ENCODE data around the gene FKBP15. TPM values are rescaled to one million over a fixed set of nuclear protein-coding genes. Genes with fewer than 3 reads are reported as not detected.

Gene FKBP15
- polyA plus RNA-seq, 1 donor (not counting 4 experiments of a cell fraction or from before 2014, with no cell fraction given), result 22.4 TPM

GRCh38 chr9:113154471-113154870, 66.6 kb downstream of the FKBP15 start:
- Histone ChIP-seq H3K9me1 (ENCODE audit: control insufficient read depth, extremely low read depth, insufficient read depth, low read length) (no peaks in the 10 kb centered on the region), H3K9me3 (ENCODE audit: control insufficient read depth, low read depth, low read length) (no peaks in the 10 kb centered on the region), H3K79me2 (ENCODE audit: control insufficient read depth, insufficient read depth, low read length) (peaks cover 64% of the 10 kb centered on the region), H3K4me3 (ENCODE audit: control insufficient read depth in 2 of 3, extremely low read depth in 1 of 3, insufficient read depth in 2 of 3, low read depth in 1 of 3, low read length in 3 of 3) (no peak overlapping the region), H3K9ac (ENCODE audit: control insufficient read depth, extremely low read depth, insufficient read depth, low read length) (peak overlapping the region; percentile 45), H3K4me1 (ENCODE audit: control insufficient read depth, extremely low read depth, insufficient read depth, low read length) (peaks cover 36% of the 10 kb centered on the region), H3K27me3 (ENCODE audit: control insufficient read depth, extremely low read depth, insufficient read depth, low read length) (no peaks in the 10 kb centered on the region), H3K4me2 (ENCODE audit: control insufficient read depth, extremely low read depth, insufficient read depth, low read depth, low read length) (peak overlapping the region; percentile 45), H2AFZ (ENCODE audit: control insufficient read depth, low read length) (no peak overlapping the region), H3K36me3 (ENCODE audit: control insufficient read depth in 2 of 2, extremely low read depth in 1 of 2, insufficient read depth in 2 of 2, low read length in 2 of 2) (peaks cover 20 to 24% of the 10 kb centered on the region in 2 experiments), H4K20me1 (ENCODE audit: control insufficient read depth, extremely low read depth, insufficient read depth, low read length) (no peaks in the 10 kb centered on the region), H3K27ac (ENCODE audit: control insufficient read depth, insufficient read depth, low read length) (peak overlapping the region; percentile 74)
- FAIRE-seq, result peak; percentile 87
- dilution Hi-C loops (cut with MboI; ENCODE audit: extremely low pct_ligation_motif_present, low sequenced_read_pairs), result no loop called here
- TF ChIP-seq EZH2 (IDR thresholded peaks at IDR 0.05; ENCODE audit: low read length) (no peak), CTCF (optimal IDR thresholded peaks at IDR 0.05 in 1 of 3, IDR thresholded peaks at IDR 0.05 in 1 of 3, conservative IDR thresholded peaks at IDR 0.05 in 1 of 3; ENCODE audit: extremely low read depth in 1 of 3, insufficient read depth in 2 of 3, low read length in 3 of 3) (no peak)
- no peak for DNase-seq (ENCODE audit: low read depth, low spot score)

- peaks cover 36% of the 10 kb centered on the region for H3K4me1 ChIP-seq (ENCODE audit: control insufficient read depth, extremely low read depth, insufficient read depth, low read length)
- no peaks in the 10 kb centered on the region for H3K9me1 ChIP-seq (ENCODE audit: control insufficient read depth, extremely low read depth, insufficient read depth, low read length)
- H3K4me2 ChIP-seq (ENCODE audit: control insufficient read depth, extremely low read depth, insufficient read depth, low read depth, low read length), result peak overlapping the region; percentile 87
- no peak for TF ChIP-seq EZH2 (IDR thresholded peaks at IDR 0.05; ENCODE audit: low read length)
- no peak overlapping the region for H3K4me3 ChIP-seq (ENCODE audit: control insufficient read depth in 2 of 3, extremely low read depth in 1 of 3, insufficient read depth in 2 of 3, low read depth in 1 of 3, low read length in 3 of 3)
- dilution Hi-C loops (cut with MboI; ENCODE audit: extremely low pct_ligation_motif_present, low sequenced_read_pairs), result no loop called here
- peaks cover 59% of the 10 kb centered on the region for H3K79me2 ChIP-seq (ENCODE audit: control insufficient read depth, insufficient read depth, low read length)
- peaks cover 19 to 20% of the 10 kb centered on the region in 2 experiments for H3K36me3 ChIP-seq (ENCODE audit: control insufficient read depth in 2 of 2, extremely low read depth in 1 of 2, insufficient read depth in 2 of 2, low read length in 2 of 2)
- FAIRE-seq (no peak), DNase-seq (ENCODE audit: low read depth, low spot score) (no peak)
- no peaks in the 10 kb centered on the region for H4K20me1 ChIP-seq (ENCODE audit: control insufficient read depth, extremely low read depth, insufficient read depth, low read length)
- no peak overlapping the region for H3K9ac ChIP-seq (ENCODE audit: control insufficient read depth, extremely low read depth, insufficient read depth, low read length)
- no peak overlapping the region for H2AFZ ChIP-seq (ENCODE audit: control insufficient read depth, low read length)
- H3K9me3 ChIP-seq (ENCODE audit: control insufficient read depth, low read depth, low read length), result no peaks in the 10 kb centered on the region
- H3K27me3 ChIP-seq (ENCODE audit: control insufficient read depth, extremely low read depth, insufficient read depth, low read length), result no peaks in the 10 kb centered on the region
- H3K27ac ChIP-seq (ENCODE audit: control insufficient read depth, insufficient read depth, low read length), result peak overlapping the region; percentile 74
These were observed 67.5 kb downstream of the FKBP15 start for GRCh38 chr9:113153599-113153998.

GRCh38 chr9:113152699-113153098, 68.4 kb downstream of the FKBP15 start:
- no peaks in the 10 kb centered on the region for H3K9me3 ChIP-seq (ENCODE audit: control insufficient read depth, low read depth, low read length)
- H3K79me2 ChIP-seq (ENCODE audit: control insufficient read depth, insufficient read depth, low read length), result peaks cover 51% of the 10 kb centered on the region
- no peaks in the 10 kb centered on the region for H3K9me1 ChIP-seq (ENCODE audit: control insufficient read depth, extremely low read depth, insufficient read depth, low read length)
- peaks cover 36% of the 10 kb centered on the region for H3K4me1 ChIP-seq (ENCODE audit: control insufficient read depth, extremely low read depth, insufficient read depth, low read length)
- peak overlapping the region; percentile 91 to 96 (median 94) for H3K4me3 ChIP-seq (ENCODE audit: control insufficient read depth in 2 of 3, extremely low read depth in 1 of 3, insufficient read depth in 2 of 3, low read depth in 1 of 3, low read length in 3 of 3)
- FAIRE-seq (peak; percentile 95), DNase-seq (ENCODE audit: low read depth, low spot score) (peak; percentile 81)
- peak overlapping the region; percentile 74 for H3K27ac ChIP-seq (ENCODE audit: control insufficient read depth, insufficient read depth, low read length)
- no peak overlapping the region for H2AFZ ChIP-seq (ENCODE audit: control insufficient read depth, low read length)
- TF ChIP-seq EZH2 (IDR thresholded peaks at IDR 0.05; ENCODE audit: low read length) (no peak), CTCF (optimal IDR thresholded peaks at IDR 0.05 in 1 of 3, IDR thresholded peaks at IDR 0.05 in 1 of 3, conservative IDR thresholded peaks at IDR 0.05 in 1 of 3; ENCODE audit: extremely low read depth in 1 of 3, insufficient read depth in 2 of 3, low read length in 3 of 3) (peak in 1 of 3 experiments; percentile 13)
- H3K4me2 ChIP-seq (ENCODE audit: control insufficient read depth, extremely low read depth, insufficient read depth, low read depth, low read length), result peak overlapping the region; percentile 87
- peak overlapping the region; percentile 90 for H3K9ac ChIP-seq (ENCODE audit: control insufficient read depth, extremely low read depth, insufficient read depth, low read length)
- dilution Hi-C loops (cut with MboI; ENCODE audit: extremely low pct_ligation_motif_present, low sequenced_read_pairs), result no loop called here
- H4K20me1 ChIP-seq (ENCODE audit: control insufficient read depth, extremely low read depth, insufficient read depth, low read length), result no peaks in the 10 kb centered on the region
- H3K27me3 ChIP-seq (ENCODE audit: control insufficient read depth, extremely low read depth, insufficient read depth, low read length), result no peaks in the 10 kb centered on the region
- H3K36me3 ChIP-seq (ENCODE audit: control insufficient read depth in 2 of 2, extremely low read depth in 1 of 2, insufficient read depth in 2 of 2, low read length in 2 of 2), result peaks cover 13 to 16% of the 10 kb centered on the region in 2 experiments
